MM.1S (cell line): ENCODE measurements around the gene ENDOV.
"Not testable (repeated sequence)": the region's sequence is repeated elsewhere in the genome, so short reads cannot be mapped to it uniquely, and the experiment has no call there.

Experiments used
- DNase-seq: peaks from one replicate; pipeline ENCODE4 v3.0.0-alpha.2; 2015
- H2AFZ ChIP-seq: fragments of 300-600 bp; sonication (generic); 2 replicates; pipeline ENCODE4 v1.6.0; 2016; ENCODE audit warnings: antibody characterized with exemption, low read length
- H3F3A ChIP-seq: fragments of 300-600 bp; sonication (generic); 2 replicates; pipeline ENCODE4 v1.6.1; 2016; ENCODE audit warnings: mild to moderate bottlenecking, antibody characterized with exemption, low read length, moderate library complexity, mixed read lengths; ENCODE audit not compliant: insufficient read depth
- H3K27ac ChIP-seq: fragments of 300-600 bp; sonication (generic); 2 replicates; pipeline ENCODE4 v1.5.1; 2016; ENCODE audit warnings: mild to moderate bottlenecking, low read length
- H3K27me3 ChIP-seq: fragments of 300-600 bp; sonication (generic); replicated peaks from 2 replicates; pipeline ENCODE4 v1.6.0; 2016; ENCODE audit warnings: low read length; ENCODE audit not compliant: insufficient read depth
- H3K36me3 ChIP-seq: fragments of 300-600 bp; sonication (generic); replicated peaks from 2 replicates; pipeline ENCODE4 v1.6.1; 2016; ENCODE audit warnings: mild to moderate bottlenecking, low read length, mixed read lengths; ENCODE audit not compliant: insufficient read depth
- H3K4me1 ChIP-seq: fragments of 300-600 bp; sonication (generic); 2 replicates; pipeline ENCODE4 v1.6.1; 2016; ENCODE audit warnings: low read length, mixed read lengths
- H3K4me2 ChIP-seq: fragments of 300-600 bp; sonication (generic); 2 replicates; pipeline ENCODE4 v1.6.0; 2016; ENCODE audit warnings: low read depth, low read length
- H3K4me3 ChIP-seq: fragments of 300-600 bp; sonication (generic); 2 replicates; pipeline ENCODE4 v1.5.1; 2016; ENCODE audit warnings: low read length, mixed read lengths
- H3K79me2 ChIP-seq: fragments of 300-600 bp; sonication (generic); 2 replicates; pipeline ENCODE4 v1.6.1; 2016; ENCODE audit warnings: mixed run types, low read length, mixed read lengths
- H3K9ac ChIP-seq: fragments of 300-600 bp; sonication (generic); 2 replicates; pipeline ENCODE4 v1.6.1; 2016; ENCODE audit warnings: low read length, mixed read lengths
- H3K9me2 ChIP-seq: fragments of 300-600 bp; sonication (generic); replicated peaks from 2 replicates; pipeline ENCODE4 v1.6.1; 2016; ENCODE audit warnings: mild to moderate bottlenecking, low read length, mixed read lengths; ENCODE audit not compliant: insufficient read depth
- H3K9me3 ChIP-seq: fragments of 300-600 bp; sonication (generic); replicated peaks from 2 replicates; pipeline ENCODE4 v1.6.1; 2016; ENCODE audit warnings: mild to moderate bottlenecking, low read length, mixed read lengths; ENCODE audit not compliant: insufficient read depth
- H4K20me1 ChIP-seq: fragments of 300-600 bp; sonication (generic); 2 replicates; pipeline ENCODE4 v1.6.1; 2016; ENCODE audit warnings: mild to moderate bottlenecking, low read length, moderate library complexity, mixed read lengths; ENCODE audit not compliant: insufficient read depth
- EZH2 ChIP-seq: fragments of 300-600 bp; sonication (generic); optimal IDR thresholded peaks from 2 replicates; pipeline ENCODE3; 2017; ENCODE audit warnings: low read depth, mild to moderate bottlenecking, antibody characterized with exemption, low read length, mixed read lengths
- EZH2phosphoT487 ChIP-seq: fragments of 300-600 bp; sonication (generic); IDR thresholded peaks from 2 replicates; pipeline ENCODE4 v1.6.1; 2018; ENCODE audit warnings: antibody characterized with exemption, low read length
- TF ChIP-seq, protein P1 (sequence below): fragments of 300-600 bp; sonication (generic); IDR thresholded peaks from 2 replicates; pipeline ENCODE4 v1.5.1; 2016; ENCODE audit warnings: antibody characterized with exemption, low read length, mixed read lengths

ENDOV gene

DNA sequence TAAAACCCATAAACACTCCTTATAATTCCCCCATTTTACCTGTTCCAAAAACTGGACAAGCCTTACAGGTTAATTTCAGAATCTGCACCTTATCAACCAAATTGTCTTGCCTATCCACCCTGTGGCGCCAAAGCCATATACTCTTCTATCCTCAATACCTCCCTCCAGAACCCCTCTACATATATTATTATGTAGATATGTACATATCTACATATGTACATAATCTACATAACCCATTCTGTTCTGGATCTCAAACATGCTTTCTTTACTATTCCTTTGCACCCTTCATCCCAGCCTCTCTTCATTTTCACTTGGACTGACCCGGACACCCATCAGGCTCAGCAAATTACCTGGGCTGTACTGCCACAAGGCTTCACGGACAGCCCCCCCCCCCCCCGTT is 12.0 kb upstream of the ENDOV start:
- no peak overlapping the region for H3K4me2 ChIP-seq
- no peaks in the 10 kb centered on the region for H4K20me1 ChIP-seq
- TF ChIP-seq EZH2 (no peak), EZH2phosphoT487 (no peak)
- TF ChIP-seq, protein P1, sequence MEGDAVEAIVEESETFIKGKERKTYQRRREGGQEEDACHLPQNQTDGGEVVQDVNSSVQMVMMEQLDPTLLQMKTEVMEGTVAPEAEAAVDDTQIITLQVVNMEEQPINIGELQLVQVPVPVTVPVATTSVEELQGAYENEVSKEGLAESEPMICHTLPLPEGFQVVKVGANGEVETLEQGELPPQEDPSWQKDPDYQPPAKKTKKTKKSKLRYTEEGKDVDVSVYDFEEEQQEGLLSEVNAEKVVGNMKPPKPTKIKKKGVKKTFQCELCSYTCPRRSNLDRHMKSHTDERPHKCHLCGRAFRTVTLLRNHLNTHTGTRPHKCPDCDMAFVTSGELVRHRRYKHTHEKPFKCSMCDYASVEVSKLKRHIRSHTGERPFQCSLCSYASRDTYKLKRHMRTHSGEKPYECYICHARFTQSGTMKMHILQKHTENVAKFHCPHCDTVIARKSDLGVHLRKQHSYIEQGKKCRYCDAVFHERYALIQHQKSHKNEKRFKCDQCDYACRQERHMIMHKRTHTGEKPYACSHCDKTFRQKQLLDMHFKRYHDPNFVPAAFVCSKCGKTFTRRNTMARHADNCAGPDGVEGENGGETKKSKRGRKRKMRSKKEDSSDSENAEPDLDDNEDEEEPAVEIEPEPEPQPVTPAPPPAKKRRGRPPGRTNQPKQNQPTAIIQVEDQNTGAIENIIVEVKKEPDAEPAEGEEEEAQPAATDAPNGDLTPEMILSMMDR, result no peak
- no peaks in the 10 kb centered on the region for H3K9me2 ChIP-seq
- H3K36me3 ChIP-seq, result no peaks in the 10 kb centered on the region
- no peak overlapping the region for H2AFZ ChIP-seq
- DNase-seq, result no peak
- H3K79me2 ChIP-seq, result no peaks in the 10 kb centered on the region
- H3K4me3 ChIP-seq, result no peak overlapping the region
- peaks cover 12% of the 10 kb centered on the region; the same call in 1 of the 2 replicates for H3K27me3 ChIP-seq
- no peaks in the 10 kb centered on the region for H3K4me1 ChIP-seq
- H3K9me3 ChIP-seq, result no peaks in the 10 kb centered on the region
- H3F3A ChIP-seq, result no peaks in the 10 kb centered on the region
- H3K9ac ChIP-seq, result no peak overlapping the region
- H3K27ac ChIP-seq, result no peak overlapping the region

- H3K27me3 ChIP-seq, result peaks cover 15% of the 10 kb centered on the region
- no peak for DNase-seq
- TF ChIP-seq EZH2 (no peak), EZH2phosphoT487 (no peak)
- TF ChIP-seq, protein P1, result no peak
- no peak overlapping the region for H3K4me3 ChIP-seq
- H3K36me3 ChIP-seq, result no peaks in the 10 kb centered on the region
- H3K4me1 ChIP-seq, result no peaks in the 10 kb centered on the region
- H3K9ac ChIP-seq, result no peak overlapping the region
- H3K4me2 ChIP-seq, result no peak overlapping the region
- H3K27ac ChIP-seq, result no peak overlapping the region
- H3K79me2 ChIP-seq, result no peaks in the 10 kb centered on the region
- H3K9me2 ChIP-seq, result no peaks in the 10 kb centered on the region
- no peak overlapping the region for H2AFZ ChIP-seq
- H3K9me3 ChIP-seq, result no peaks in the 10 kb centered on the region
- no peaks in the 10 kb centered on the region for H4K20me1 ChIP-seq
- H3F3A ChIP-seq, result no peaks in the 10 kb centered on the region
Observed at GRCh38 chr17:80406146-80406545, 8.8 kb upstream of the ENDOV start.

DNA sequence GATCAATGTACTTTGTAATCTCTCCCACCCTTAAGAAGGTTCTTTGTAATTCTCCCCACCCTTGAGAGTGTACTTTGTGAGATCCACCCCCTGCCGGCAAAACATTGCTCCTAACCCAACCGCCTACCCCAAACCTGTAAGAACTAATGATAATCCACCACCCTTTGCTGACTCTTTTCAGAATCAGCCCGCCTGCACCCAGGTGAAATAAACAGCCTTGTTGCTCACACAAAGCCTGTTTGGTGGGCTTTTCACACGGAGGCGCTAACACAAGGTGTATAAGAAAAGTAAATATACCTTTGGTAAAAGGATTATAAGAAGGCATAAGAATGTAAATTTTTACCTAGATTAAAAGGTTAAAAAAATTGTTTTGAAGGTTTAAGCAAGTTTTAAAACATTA is 7.0 kb upstream of the ENDOV start:
- H3F3A ChIP-seq, H3K9me2 ChIP-seq, H3K79me2 ChIP-seq, H3K9ac ChIP-seq, H3K9me3 ChIP-seq, H3K27ac ChIP-seq, H3K4me2 ChIP-seq, H3K4me3 ChIP-seq, H2AFZ ChIP-seq, H3K36me3 ChIP-seq, H3K4me1 ChIP-seq, DNase-seq, H4K20me1 ChIP-seq: not testable (repeated sequence)
- peaks cover 27% of the 10 kb centered on the region for H3K27me3 ChIP-seq

- Histone ChIP-seq H3K27ac (no peak overlapping the region), H3K27me3 (peaks cover 36% of the 10 kb centered on the region), H2AFZ (no peak overlapping the region), H3F3A (no peaks in the 10 kb centered on the region; the same call in 1 of the 2 replicates), H3K9me3 (no peaks in the 10 kb centered on the region), H3K4me2 (no peak overlapping the region), H3K4me1 (no peaks in the 10 kb centered on the region), H3K79me2 (no peaks in the 10 kb centered on the region), H3K36me3 (no peaks in the 10 kb centered on the region), H3K9me2 (no peaks in the 10 kb centered on the region), H3K4me3 (no peak overlapping the region), H4K20me1 (no peaks in the 10 kb centered on the region), H3K9ac (no peak overlapping the region)
- DNase-seq, result no peak
- no peak for TF ChIP-seq EZH2
- no peak for TF ChIP-seq EZH2phosphoT487
- TF ChIP-seq, protein P1, result no peak
Observed at GRCh38 chr17:80408872-80409271, 6.1 kb upstream of the ENDOV start.
